Measurements from ENCODE around the gene CENPN.

CENPN gene, protein sequence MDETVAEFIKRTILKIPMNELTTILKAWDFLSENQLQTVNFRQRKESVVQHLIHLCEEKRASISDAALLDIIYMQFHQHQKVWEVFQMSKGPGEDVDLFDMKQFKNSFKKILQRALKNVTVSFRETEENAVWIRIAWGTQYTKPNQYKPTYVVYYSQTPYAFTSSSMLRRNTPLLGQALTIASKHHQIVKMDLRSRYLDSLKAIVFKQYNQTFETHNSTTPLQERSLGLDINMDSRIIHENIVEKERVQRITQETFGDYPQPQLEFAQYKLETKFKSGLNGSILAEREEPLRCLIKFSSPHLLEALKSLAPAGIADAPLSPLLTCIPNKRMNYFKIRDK

GRCh38 chr16:81006813-81007695, at the start of gene CENPN, which contains the start of gene CMC2:
Gene CENPN (plus strand): TSS chr16:81007214. CDS start chr16:81011940, 4,726 bp downstream.
Gene CMC2 (minus strand): TSS chr16:81006885. CDS start chr16:80997394, 9,491 bp downstream.
- peak; percentile 88 to 100 (median 97) for DNase-seq

GRCh38 chr16:80958284-80958683, 48.7 kb upstream of the CENPN start:
- no peak for DNase-seq

DNA sequence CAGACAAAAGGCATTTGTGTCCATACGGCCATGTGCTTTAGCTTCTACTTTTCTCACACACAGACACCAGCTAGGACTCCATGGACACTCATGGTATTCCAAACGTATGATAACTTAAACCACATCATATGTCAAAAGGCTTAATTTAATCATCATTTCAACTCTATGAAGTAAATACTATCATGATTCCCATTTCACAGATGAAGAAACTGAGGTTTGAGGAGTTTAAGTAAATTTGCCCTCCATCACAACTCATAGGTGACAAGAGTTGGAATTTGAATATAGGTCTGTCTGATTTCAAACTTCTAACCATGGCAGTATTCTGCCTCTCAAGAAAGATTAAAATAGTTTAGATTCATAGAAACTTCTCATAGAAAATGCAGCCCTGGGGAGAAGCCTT, 44.1 kb upstream of the CENPN start:
- no peak for DNase-seq

DNA sequence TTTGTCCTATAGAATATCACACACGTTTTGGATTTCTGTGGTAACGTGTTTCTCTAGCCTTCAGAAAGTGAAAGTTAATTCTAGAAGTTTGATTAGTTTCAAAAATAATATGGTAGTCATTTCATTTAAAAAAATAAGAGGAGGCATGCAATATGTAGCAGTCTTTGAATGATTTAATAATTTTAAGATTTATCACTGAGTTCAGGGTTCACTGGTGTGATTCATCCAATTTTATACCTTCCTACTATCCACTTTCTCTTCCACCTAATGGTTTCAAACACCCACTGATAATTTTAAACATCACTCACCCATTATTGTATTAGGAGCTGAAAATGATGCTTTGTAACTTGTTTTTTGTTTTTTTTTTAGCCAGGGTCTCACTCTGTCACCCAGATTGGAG, 42.7 kb upstream of the CENPN start:
- DNase-seq, result no peak

DNA sequence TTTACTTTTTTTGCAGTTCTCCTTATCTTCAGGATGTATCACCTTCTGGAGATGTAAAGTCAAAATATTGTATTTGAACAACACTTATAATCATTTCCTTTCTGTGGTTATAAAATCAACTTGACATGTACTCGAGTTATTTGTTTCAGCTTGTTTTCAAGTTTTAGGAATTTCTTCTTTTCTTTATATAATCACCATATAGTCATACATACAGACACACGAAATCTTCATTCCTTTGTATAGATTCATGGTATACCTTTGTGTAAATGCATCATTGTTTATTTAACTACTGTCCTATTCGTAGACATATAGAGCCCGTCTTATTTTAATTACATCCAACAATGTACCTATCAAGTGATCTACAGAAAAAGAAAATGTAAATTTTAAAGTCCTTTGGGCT, 40.4 kb upstream of the CENPN start:
- no peak for DNase-seq

DNA sequence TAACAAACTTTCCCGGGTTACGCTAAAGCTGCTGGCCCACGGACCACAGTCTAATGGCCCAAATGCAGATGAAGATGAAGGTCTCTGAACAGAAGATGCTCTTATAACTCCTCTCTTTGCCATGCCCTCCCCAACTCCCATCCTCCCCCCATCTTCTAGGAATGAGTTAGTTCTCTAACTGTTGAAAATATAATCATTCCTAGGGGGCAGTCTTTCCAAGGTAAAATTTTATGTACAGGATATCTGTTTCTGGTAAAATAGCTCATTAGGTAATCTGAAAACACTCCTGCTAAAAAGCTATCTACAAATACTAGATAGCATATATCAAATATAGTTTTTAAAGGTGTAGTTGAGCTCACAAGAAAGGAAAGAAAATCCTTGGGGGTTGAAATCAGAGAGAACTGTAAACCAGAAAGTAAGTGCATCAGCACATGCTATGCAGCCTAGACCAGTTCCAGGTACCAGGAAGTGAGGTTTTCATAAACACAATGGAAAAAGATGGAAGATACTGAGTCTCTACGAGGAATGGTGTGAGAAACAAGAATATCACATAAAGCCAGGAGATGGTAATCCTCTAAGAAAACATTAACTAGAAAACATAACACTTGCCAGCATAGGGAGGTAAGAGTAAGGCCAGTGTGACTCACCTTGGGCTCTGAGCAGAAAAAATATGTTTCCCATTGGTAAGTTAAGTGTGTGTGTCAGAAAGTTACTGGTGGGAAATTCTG, 38.5 kb upstream of the CENPN start:
- DNase-seq, result no peak

DNA sequence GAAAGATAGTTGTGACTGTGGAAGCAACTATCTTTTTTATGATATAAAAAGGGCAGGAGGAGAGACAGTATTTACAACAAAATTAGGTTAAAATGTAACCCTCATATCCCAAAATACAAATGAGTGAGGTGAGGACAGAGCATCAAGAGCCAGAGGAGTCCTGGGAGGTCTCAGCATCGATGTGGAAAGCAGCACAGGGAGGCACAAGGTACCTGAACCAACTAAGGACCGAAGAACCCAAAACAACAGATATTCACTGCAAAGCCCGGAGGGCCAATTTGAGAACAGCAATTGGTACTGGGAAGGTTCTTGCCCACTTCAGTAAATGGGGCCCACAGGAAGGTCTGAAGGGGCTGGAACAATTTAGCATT, 37.9 kb upstream of the CENPN start:
- no peak for DNase-seq

- DNase-seq, result no peak
These were observed 35.2 kb upstream of the CENPN start for GRCh38 chr16:80971819-80972218.

- no peak for DNase-seq
These were observed 34.4 kb upstream of the CENPN start for GRCh38 chr16:80972611-80973010.

DNA sequence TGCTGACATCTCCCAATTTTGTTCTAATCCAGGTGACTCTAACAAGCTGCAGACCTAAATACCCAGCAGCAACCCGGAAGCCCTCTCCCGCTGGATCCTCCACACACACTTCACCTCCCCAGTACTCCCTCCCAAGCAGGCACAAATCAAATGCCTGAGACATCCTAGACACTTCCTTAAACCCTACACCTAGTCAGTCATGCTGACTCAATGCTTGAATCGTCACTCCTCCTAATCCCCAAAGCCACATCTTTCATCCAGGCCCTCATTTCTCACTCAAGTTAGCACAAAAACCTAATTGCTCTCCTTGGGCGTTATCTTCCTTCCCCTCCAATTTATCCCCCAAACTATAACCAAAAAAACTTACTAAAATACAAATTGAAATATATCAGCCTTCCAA, 33.0 kb upstream of the CENPN start:
- no peak for DNase-seq

GRCh38 chr16:80974649-80975376, 32.2 kb upstream of the CENPN start:
- no peak for DNase-seq

- DNase-seq, result no peak
These were observed 30.1 kb upstream of the CENPN start for GRCh38 chr16:80976946-80977345.

DNA sequence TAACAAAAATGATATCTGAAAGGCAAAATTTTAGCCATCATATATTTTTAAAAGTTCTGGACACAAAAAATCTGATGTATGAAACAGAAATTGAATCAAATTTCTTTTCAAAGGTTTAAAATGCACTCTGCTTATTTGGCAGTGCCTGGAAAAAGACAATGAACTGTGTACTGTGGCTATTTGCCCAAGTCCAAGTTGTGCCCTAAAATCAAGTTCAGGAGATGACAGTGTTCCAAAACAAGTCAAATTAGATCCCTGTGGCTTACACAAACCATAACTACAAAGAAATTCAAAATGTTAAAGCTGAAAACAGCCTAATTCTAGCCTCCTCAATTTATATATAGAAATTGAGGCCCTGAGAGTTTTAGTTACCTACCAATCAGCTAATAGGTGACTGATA, 25.9 kb upstream of the CENPN start:
- no peak for DNase-seq

DNA sequence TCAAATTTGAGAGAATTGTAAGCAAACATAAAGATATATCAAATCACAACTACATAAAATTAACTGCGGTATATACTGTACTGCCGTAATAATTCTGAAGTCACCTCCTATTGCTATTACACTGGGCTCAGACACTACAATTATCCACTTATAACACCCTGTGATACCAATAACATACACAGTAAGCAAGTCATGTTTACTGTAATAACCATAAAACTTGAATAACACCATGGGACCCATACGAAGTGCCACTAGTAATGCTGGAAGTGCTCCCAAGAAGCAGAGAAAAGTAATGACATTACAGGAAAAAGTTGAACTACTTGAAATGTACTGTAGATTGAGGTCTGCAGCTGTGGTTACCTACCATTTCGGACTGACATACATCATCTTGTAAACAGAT, 24.4 kb upstream of the CENPN start:
- no peak for DNase-seq

DNA sequence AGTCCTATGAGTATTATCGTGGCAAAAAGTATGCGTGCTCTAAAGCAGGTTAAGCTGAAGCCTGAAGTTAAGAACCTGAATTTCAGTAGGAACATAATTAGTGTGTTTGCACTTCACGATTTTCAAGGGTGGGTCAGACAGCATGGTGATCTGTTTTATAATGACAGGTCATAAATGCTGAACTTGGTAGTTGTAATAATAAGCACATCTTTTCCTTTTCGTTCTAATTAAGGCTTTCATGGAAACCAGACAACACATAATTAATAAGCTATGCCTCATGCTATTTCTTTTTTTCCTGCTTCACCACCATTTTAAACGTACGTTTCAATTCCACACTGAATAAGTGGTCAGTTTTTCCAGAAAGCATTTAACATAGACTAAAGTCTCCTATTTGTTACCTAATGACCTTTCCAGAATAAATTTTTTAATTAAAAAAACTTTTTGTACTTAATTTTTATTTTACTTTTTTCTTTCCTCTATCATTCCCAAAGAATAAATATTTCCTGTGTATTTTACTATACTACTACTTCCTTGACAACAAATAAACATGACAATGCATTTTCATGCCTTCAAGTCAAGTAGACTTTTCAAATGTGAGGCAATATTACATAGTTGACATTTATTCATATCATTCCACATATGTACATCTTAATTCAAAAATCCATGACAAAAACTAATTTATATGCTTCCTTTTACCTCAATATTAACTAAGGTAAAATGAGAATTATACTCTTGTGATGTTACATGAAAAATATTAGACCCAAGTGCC, 22.7 kb upstream of the CENPN start:
- no peak for DNase-seq

DNA sequence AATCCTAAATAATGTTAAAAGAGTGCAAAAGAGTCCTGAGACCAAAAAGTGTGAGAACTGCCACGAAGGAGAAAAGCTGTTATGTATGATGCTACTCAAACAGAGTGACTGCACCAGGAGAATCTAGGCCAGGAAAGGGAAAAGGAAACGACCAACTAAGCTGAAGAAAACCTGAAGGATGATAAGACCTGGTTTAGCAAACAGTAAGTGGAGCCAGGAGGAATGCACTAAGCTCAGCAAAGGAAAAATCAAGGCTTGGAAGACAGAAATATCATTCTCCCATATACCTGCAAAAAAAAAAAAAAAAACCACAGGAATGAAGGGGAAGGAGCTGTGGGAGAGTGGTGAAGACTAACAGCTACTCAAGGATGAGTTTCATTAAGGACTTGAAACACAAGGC, 21.4 kb upstream of the CENPN start:
- DNase-seq, result no peak

GRCh38 chr16:80986557-80986956, 20.5 kb upstream of the CENPN start:
- no peak for DNase-seq

GRCh38 chr16:80988756-80989155, 18.3 kb upstream of the CENPN start:
- no peak for DNase-seq

DNA sequence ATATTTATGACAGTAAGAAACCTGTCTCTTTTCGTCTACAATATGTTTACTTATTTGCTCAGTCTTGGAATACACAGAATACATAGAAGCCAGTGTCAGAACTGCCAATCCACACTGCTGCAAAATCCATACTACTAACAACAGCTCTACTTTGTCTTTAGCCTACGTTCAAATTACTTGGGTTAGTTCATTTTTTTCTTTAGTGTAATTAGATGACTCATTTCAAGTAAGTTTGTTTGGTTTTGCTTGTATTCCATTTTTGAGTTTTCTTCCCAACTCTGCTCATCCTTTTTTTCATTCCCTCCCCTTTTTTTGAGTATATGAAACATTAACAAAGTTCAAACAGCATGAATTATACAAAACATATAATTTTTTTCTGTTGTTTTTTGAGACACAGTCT, 17.2 kb upstream of the CENPN start:
- no peak for DNase-seq

GRCh38 chr16:80990577-80990976, 16.4 kb upstream of the CENPN start:
- no peak for DNase-seq

DNA sequence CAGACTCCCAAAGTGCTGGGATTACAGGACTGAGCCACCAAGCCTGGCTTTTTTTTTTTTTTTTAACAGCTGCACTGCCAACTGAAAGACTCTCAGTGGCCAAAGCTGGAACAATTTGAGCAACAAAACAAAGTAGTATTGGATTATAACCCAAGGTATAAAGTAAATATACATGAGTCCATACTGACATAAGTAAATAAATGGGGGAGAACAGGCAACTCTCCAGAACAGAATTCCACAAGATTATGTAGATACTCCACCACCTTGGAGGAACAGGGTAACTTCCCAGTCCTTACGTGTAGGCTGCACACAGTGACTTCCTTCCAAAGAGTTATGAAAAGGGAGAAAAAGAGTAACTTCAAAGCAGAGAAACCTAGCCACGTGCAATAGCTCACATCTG, 16.0 kb upstream of the CENPN start:
- DNase-seq, result no peak

Data from hypothalamus (tissue), 51 donors.